ENCODE results near the gene HDAC10.

The HDAC10 gene

GRCh38 chr22:50284479-50284878 is 33.4 kb upstream of the HDAC10 start:
- peak overlapping the region; percentile 91 for H3K27ac ChIP-seq
- TF ChIP-seq CTCF (conservative IDR thresholded peaks at IDR 0.05; ENCODE audit: low read depth) = no peak
- ChIA-PET POLR2A (ENCODE audit: low non-redundant PET) (no interaction called here), CTCF (no interaction called here)
- no peak for DNase-seq (ENCODE audit: low spot score)

- DNase-seq (ENCODE audit: low spot score) = no peak
- ChIA-PET CTCF (no interaction called here), POLR2A (ENCODE audit: low non-redundant PET) (no interaction called here)
- peak overlapping the region; percentile 91 for H3K27ac ChIP-seq
- no peak for TF ChIP-seq CTCF (conservative IDR thresholded peaks at IDR 0.05; ENCODE audit: low read depth)
These were observed 32.8 kb upstream of the HDAC10 start for GRCh38 chr22:50283821-50284220.

- ChIA-PET POLR2A (ENCODE audit: low non-redundant PET) (interaction anchor here (0.5 to 1.1 kb wide), 2 partner anchors 15 to 21 kb away, joined by 3 read pairs; no protein-coding TSS in a partner anchor), CTCF (interaction anchor here (0.8 to 1.1 kb wide), 3 partner anchors 23 to 45 kb away, joined by 3 to 4 read pairs (median 3); no protein-coding TSS in a partner anchor)
- H3K27ac ChIP-seq = peak overlapping the region; percentile 91
- no peak for TF ChIP-seq CTCF (conservative IDR thresholded peaks at IDR 0.05; ENCODE audit: low read depth)
- DNase-seq (ENCODE audit: low spot score) = peak; percentile 87
These were observed 31.5 kb upstream of the HDAC10 start for GRCh38 chr22:50282361-50283155.

GRCh38 chr22:50281957-50282356 is 30.9 kb upstream of the HDAC10 start:
- TF ChIP-seq CTCF (conservative IDR thresholded peaks at IDR 0.05; ENCODE audit: low read depth) = no peak
- DNase-seq (ENCODE audit: low spot score) = no peak
- POLR2A ChIA-PET (ENCODE audit: low non-redundant PET) = interaction anchor here (1.1 kb wide), 1 partner anchor 22 kb away, joined by 3 read pairs; no protein-coding TSS in a partner anchor
- CTCF ChIA-PET = interaction anchor here (1.0 to 1.2 kb wide), 3 partner anchors 9 to 45 kb away, joined by 3 to 4 read pairs (median 3); no protein-coding TSS in a partner anchor
- H3K27ac ChIP-seq = peak overlapping the region; percentile 91

GRCh38 chr22:50281384-50281760 is 30.3 kb upstream of the HDAC10 start:
- POLR2A ChIA-PET (ENCODE audit: low non-redundant PET) = no interaction called here
- no peak for DNase-seq (ENCODE audit: low spot score)
- peak overlapping the region; percentile 91 for H3K27ac ChIP-seq
- TF ChIP-seq CTCF (conservative IDR thresholded peaks at IDR 0.05; ENCODE audit: low read depth) = no peak
- CTCF ChIA-PET = interaction anchor here (1.0 to 1.2 kb wide), 2 partner anchors 9 to 25 kb away, joined by 3 to 4 read pairs; no protein-coding TSS in a partner anchor

GRCh38 chr22:50280708-50281383 is 29.8 kb upstream of the HDAC10 start:
- TF ChIP-seq CTCF (conservative IDR thresholded peaks at IDR 0.05; ENCODE audit: low read depth) = no peak
- ChIA-PET CTCF (interaction anchor here (0.6 to 1.2 kb wide), 3 partner anchors 8 to 44 kb away, joined by 3 to 4 read pairs (median 3); no protein-coding TSS in a partner anchor), POLR2A (ENCODE audit: low non-redundant PET) (no interaction called here)
- DNase-seq (ENCODE audit: low spot score) = no peak
- H3K27ac ChIP-seq = peak overlapping the region; percentile 91
